Activated T-helper 1 cell treated with Interleukin-2 at 50 U/mL for 16 hours (primary cell): ENCODE data around the gene FLNB.
"Not testable (repeated sequence)": the region's sequence is repeated elsewhere in the genome, so short reads cannot be mapped to it uniquely, and the experiment has no call there.

Experiments
- DNase-seq: peaks from one replicate; pipeline ENCODE4 v3.0.0-alpha.2; 2020; ENCODE audit warnings: low read depth

FLNB gene

GRCh38 chr3:58180940-58181587 is 172.8 kb downstream of the FLNB start:
- no peak for DNase-seq

DNA sequence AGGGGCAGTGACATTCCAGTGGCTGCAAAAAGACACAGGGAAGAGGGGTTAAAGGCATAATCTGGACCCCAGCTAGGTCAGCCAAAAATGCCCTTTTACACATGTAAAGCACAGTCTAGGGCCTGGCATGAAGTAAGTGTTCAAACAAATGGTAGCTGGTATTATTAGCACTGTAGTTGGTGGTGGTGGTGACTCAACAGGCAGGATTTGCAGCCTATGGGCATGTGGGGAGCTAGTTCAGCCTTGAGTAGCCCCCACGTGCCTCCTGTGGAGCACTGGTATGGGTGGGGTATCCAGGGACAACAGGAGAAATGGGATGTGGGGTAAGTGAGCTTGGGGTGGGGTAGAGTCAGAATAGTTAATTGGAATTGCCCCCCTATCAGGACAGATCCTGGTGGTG is 175.0 kb downstream of the FLNB start:
- DNase-seq = no peak

GRCh38 chr3:58183891-58184290 is 175.7 kb downstream of the FLNB start:
- no peak for DNase-seq

DNA sequence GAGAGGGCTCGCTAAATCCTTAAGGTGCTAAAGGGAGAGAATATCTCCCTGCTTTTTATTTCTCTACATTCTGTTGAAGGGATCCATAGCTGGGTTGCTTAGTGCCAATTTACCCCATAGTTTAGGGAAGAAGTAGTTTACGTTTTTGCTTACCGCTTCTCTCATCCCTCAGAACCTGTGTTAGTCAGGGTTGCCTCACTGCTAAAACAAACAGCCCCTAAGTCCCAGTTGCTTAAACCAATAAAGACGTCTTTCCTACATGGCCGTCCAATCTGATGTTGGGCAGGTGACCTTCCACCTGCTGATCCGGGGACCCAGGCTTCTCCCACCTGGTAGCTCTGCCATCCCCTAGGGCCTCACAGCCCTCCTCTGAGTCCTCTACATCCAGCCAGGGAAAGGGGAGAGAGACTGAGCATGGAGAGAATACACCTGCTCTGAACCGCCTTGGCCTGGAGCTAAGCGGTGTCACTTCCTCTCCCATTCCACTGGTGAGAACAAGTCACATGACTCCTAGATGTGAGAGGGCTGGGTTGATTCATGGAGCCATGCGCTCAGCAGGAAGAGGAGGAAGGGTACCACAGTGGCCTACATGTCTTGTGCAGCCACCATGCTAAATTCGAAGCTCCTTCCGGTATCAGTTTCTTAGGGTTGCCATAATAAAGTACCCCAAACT is 176.2 kb downstream of the FLNB start:
- no peak for DNase-seq

DNA sequence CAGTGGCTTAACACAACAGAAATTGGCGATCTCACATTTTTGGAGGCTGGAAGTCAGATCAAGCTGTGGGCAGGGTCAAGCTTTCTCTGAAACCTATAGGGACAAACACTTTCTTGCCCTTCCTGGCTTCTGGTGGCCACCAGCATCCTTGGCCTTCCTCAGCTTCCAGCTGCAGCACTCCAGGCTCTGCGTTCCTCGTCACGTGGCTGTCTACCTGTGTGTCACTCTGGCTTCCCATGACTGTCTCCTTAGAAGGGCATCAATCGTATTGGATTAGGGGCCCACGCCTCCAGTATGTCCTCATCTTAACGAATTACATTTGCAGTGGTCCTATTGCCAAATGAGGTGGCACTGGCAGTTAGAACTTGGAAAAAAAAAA is 176.7 kb downstream of the FLNB start:
- DNase-seq = no peak

- no peak for DNase-seq
Measured at GRCh38 chr3:58188173-58188564, 179.9 kb downstream of the FLNB start.

- no peak for DNase-seq
Measured at GRCh38 chr3:58188921-58189451, 180.8 kb downstream of the FLNB start.

GRCh38 chr3:58189691-58190090 is 181.5 kb downstream of the FLNB start:
- DNase-seq = no peak

DNA sequence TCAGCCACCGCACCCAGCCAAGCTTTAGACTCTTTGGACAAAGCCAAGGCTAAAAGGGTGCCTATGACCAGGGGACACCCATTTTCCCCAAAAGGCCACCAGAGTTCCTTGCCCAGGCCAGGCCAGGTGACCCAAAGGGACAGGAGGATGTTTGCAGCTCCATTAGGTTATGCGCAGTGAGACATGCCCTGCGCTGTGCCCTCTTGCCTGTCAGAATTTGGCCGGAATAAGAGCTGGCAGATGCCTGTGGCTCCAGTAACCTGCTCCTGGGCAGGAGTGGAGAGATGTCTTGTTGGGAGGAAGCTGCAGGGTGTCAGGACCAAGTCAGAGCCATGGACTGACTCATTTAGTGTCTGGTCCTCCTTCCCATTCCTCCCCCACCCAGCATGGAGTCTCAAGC is 182.1 kb downstream of the FLNB start:
- DNase-seq = no peak

GRCh38 chr3:58190882-58191281 is 182.7 kb downstream of the FLNB start:
- DNase-seq = no peak

- no peak for DNase-seq
Measured at GRCh38 chr3:58191361-58191991, 183.3 kb downstream of the FLNB start.

DNA sequence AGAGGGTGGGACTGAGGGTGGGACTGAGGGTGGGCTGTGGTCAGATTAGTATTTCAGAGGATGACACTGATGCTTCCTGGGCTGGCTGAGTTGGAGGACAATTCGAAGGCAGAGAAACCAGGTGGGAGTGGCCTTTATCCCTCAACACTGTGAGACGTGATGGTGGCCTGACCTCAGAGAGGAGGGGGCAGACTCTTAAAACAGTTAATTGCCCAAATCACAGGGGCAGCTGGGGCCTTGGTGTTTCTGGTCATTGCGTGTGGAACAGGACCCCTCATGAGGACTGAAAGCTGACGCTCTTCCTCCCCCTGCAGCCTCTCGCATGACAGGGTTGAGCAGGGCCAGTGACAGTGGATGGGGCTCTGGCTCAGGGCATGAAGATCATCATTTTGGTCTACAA is 183.8 kb downstream of the FLNB start:
- DNase-seq = no peak

- no peak for DNase-seq
Measured at GRCh38 chr3:58193682-58194407, 185.6 kb downstream of the FLNB start.

DNA sequence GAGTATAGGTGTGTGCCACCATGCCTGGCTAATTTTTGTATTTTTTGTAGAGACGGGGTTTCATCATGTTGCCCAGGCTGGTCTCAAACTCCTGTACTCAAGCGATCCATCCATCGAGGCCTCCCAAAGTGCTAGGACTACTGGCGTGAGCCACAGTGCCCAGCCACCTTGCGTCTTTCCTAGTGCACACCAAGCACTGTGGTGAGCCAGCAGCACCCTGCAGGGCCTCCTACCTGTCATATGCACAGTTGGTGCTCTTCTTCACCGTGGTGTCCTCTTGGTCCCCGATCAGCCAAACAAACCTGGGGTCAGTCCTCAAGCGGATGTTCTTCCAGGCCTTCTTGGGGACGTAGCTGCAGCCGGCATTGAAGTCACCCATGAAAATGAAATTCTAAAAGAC is 189.4 kb downstream of the FLNB start:
- DNase-seq = no peak

- no peak for DNase-seq
Measured at GRCh38 chr3:58198362-58198761, 190.1 kb downstream of the FLNB start.

GRCh38 chr3:58198804-58199203 is 190.6 kb downstream of the FLNB start:
- DNase-seq = no peak

DNA sequence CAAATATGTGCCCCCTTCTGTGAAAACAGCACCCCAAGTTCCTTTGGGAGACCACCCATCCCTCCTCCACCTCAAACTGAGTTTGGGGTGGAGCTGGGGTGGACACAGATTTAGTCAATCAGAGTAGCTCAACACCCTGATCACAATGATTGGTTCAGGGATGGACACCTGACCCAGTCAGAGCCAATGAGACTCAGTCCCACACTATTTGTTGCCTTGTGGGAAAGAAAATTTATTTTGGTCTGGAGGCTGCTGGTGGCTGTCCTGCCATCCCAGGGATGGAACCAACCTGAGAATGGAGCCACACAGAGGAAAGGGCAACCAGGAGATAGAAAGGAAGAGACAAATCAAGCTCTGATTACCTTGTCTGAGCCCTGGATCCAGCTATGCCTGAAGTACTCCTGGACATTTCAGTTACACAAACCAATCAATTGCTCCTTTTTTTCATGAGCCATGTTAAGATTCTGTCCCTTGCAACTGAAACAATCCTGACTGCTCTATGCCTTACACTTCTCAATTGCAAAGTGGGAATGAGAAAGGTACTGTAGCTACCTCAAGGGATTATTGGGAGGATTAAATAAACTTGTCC is 192.0 kb downstream of the FLNB start:
- DNase-seq = no peak

DNA sequence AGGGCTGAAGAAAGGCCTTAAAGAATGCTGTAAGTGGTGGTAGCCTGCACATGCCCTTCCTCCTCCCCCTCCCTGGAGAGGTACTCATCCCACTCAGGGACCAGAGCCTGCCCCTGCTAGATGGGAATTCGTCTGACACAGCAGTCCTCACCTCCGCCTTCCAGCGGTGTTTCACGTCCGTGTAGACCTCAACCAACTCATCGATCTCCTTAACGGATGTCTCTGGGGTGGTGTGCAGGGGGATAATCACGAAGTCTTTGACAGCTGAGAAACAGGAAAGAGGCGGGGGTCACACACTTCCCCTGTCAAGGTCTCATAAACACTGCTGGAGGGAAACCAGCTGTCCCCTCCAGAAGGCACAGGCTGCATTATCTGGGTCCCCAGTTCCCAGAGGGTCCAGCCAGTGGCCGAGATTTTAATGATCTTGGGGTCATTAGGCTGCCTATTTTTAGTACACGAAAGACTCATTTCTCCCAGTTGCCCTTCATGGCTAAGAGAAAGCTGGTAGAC is 192.7 kb downstream of the FLNB start:
- no peak for DNase-seq

DNA sequence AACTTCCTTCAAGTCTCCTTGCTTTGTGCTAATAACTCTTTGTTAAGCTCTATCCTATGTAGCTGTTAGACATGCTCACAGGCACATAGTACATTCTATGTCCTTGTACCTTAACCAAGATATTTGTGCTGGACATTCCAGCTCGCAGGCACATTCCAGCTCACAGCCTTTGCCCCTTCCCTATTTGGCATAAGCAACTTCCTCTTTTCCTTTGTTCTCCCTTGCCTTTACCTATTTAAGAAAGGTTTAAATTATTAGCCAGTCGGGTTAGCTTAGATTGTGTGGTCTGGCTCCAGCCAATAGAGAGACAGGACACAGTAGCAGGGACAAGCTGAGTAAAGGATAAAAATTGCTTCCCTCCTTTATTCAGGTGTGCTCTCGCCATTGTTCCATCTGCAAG is 193.2 kb downstream of the FLNB start:
- DNase-seq = not testable (repeated sequence)

GRCh38 chr3:58202917-58203360 is 194.7 kb downstream of the FLNB start:
- no peak for DNase-seq

DNA sequence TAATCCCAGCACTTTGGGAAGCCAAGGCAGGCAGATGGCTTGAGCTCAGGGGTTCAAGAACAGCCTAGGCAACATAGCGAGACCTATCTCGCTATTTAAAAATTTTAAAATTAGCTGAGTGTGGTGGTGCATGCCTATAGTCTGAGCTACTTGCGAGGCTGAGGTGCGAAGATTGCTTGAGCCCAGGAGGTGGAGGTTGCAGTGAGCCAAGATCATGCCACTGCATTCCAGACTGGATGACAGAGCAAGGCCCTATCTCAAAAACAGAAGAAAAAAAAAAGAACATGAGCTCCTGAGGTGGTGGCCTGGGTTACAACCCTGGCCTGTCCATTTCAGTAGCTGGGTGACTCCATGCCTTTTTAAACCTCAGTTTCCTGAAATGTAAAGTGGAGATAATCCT is 195.3 kb downstream of the FLNB start:
- no peak for DNase-seq

GRCh38 chr3:58204720-58205119 is 196.5 kb downstream of the FLNB start:
- DNase-seq = no peak
